Left ventricle myocardium inferior (tissue), 1 donor: ENCODE measurements around the gene PABPN1. TPM values are rescaled to one million over a fixed set of nuclear protein-coding genes. Genes with fewer than 3 reads are reported as not detected.
A peak's percentile ranks its signal among the peaks of the same experiment; 100 is the strongest.

Source experiments
- DNase-seq: peaks from one replicate; pipeline ENCODE4 v3.0.0-alpha.2; 2020
- H3K27ac ChIP-seq: fragments of 200-600 bp; replicated peaks from 2 replicates; pipeline ENCODE4 v1.8.0; 2021
- H3K27me3 ChIP-seq: fragments of 200-600 bp; 2 replicates; pipeline ENCODE4 v1.8.0; 2021; ENCODE audit warnings: low read depth
- H3K36me3 ChIP-seq: fragments of 200-600 bp; 2 replicates; pipeline ENCODE4 v1.8.0; 2021
- H3K4me1 ChIP-seq: fragments of 200-600 bp; 2 replicates; pipeline ENCODE4 v1.8.0; 2021
- H3K4me3 ChIP-seq: fragments of 200-600 bp; 2 replicates; pipeline ENCODE4 v1.8.0; 2021; ENCODE audit warnings: mild to moderate bottlenecking, moderate library complexity
- H3K9me3 ChIP-seq: fragments of 200-600 bp; replicated peaks from 2 replicates; pipeline ENCODE4 v1.8.0; 2021
- intact Hi-C: fragments of 100-400 bp; cut with micrococcal nuclease; formaldehyde crosslinking; loops from one replicate; pipeline ENCODE4 v1.11.0; 2022
- total RNA-seq: library from RNA; stranded (reverse); fragmentation: NEBNext Ultra II Directional; extraction: Animal tissue kit (Norgen Biotek cat#: 25700); gene quantifications from one replicate; pipeline ENCODE4 v1.2.1, GENCODE V29; 2021
- TF ChIP-seq, protein P1 (sequence below): fragments of 200-600 bp; IDR thresholded peaks from 2 replicates; pipeline ENCODE4 v1.8.0; 2021; ENCODE audit warnings: antibody characterized with exemption, mild to moderate bottlenecking, borderline replicate concordance
- donor health status: DM: no; HTN: yes; CAD: no; lungs with severe emphysema.

The PABPN1 gene
- total RNA-seq, 1 donor from 2014 or later, result 71.2 TPM

GRCh38 chr14:23352506-23353432 is 31.5 kb downstream of the PABPN1 start, which contains the start of gene SLC22A17:
Gene SLC22A17 (minus strand): TSS chr14:23352887.
- TF ChIP-seq, protein P1, sequence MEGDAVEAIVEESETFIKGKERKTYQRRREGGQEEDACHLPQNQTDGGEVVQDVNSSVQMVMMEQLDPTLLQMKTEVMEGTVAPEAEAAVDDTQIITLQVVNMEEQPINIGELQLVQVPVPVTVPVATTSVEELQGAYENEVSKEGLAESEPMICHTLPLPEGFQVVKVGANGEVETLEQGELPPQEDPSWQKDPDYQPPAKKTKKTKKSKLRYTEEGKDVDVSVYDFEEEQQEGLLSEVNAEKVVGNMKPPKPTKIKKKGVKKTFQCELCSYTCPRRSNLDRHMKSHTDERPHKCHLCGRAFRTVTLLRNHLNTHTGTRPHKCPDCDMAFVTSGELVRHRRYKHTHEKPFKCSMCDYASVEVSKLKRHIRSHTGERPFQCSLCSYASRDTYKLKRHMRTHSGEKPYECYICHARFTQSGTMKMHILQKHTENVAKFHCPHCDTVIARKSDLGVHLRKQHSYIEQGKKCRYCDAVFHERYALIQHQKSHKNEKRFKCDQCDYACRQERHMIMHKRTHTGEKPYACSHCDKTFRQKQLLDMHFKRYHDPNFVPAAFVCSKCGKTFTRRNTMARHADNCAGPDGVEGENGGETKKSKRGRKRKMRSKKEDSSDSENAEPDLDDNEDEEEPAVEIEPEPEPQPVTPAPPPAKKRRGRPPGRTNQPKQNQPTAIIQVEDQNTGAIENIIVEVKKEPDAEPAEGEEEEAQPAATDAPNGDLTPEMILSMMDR, result no peak
- peak; percentile 79 for DNase-seq
- H3K4me1 ChIP-seq, result peaks cover 24% of the 10 kb centered on the region
- H3K27ac ChIP-seq, result peak within 1 kb of the TSS; percentile 50
- H3K9me3 ChIP-seq, result no peaks in the 10 kb centered on the region
- intact Hi-C loops, result no loop called here
- H3K4me3 ChIP-seq, result peak within 1 kb of the TSS; percentile 76
- H3K36me3 ChIP-seq, result no peaks in the 10 kb centered on the region
- peaks cover 10% of the 10 kb centered on the region for H3K27me3 ChIP-seq

GRCh38 chr14:23353433-23353780 is 32.1 kb downstream of the PABPN1 start:
- peaks cover 10% of the 10 kb centered on the region for H3K27me3 ChIP-seq
- no peak overlapping the region for H3K4me3 ChIP-seq
- DNase-seq, result no peak
- no peak overlapping the region for H3K27ac ChIP-seq
- TF ChIP-seq, protein P1, result no peak
- intact Hi-C loops, result no loop called here
- no peaks in the 10 kb centered on the region for H3K9me3 ChIP-seq
- peaks cover 30% of the 10 kb centered on the region for H3K4me1 ChIP-seq
- no peaks in the 10 kb centered on the region for H3K36me3 ChIP-seq

- H3K27me3 ChIP-seq, result peaks cover 10% of the 10 kb centered on the region
- DNase-seq, result no peak
- H3K9me3 ChIP-seq, result no peaks in the 10 kb centered on the region
- H3K27ac ChIP-seq, result no peak overlapping the region
- no peak overlapping the region for H3K4me3 ChIP-seq
- peaks cover 30% of the 10 kb centered on the region for H3K4me1 ChIP-seq
- TF ChIP-seq, protein P1, result no peak
- intact Hi-C loops, result no loop called here
- no peaks in the 10 kb centered on the region for H3K36me3 ChIP-seq
These were observed 33.7 kb downstream of the PABPN1 start for GRCh38 chr14:23354990-23355389.

- TF ChIP-seq, protein P1, result no peak
- Histone ChIP-seq H3K9me3 (no peaks in the 10 kb centered on the region), H3K4me3 (no peak overlapping the region), H3K36me3 (no peaks in the 10 kb centered on the region), H3K27me3 (peaks cover 10% of the 10 kb centered on the region), H3K4me1 (peaks cover 30% of the 10 kb centered on the region), H3K27ac (no peak overlapping the region)
- DNase-seq, result no peak
- intact Hi-C loops, result no loop called here
These were observed 34.7 kb downstream of the PABPN1 start for GRCh38 chr14:23355871-23356435.

DNA sequence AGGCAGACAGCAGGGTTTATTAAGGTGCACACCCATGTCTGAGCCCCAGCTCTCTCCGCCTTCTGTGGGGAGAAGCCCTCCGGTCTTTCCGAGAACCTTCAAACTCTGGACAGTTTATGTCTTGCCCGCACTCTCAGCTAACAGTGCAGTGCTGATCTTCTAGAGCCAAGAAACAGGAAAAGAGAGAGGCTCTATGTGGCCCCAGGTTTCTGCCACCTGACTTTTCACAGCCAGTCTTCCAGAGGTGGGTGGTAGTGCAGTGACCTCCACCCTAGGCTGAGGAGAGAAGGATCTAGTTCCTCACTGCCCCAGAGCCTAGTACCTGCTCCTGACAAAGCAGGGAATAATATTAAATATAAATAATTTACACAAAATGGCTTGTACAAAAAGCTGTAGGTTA is 35.4 kb downstream of the PABPN1 start:
- H3K27me3 ChIP-seq, result peaks cover 6% of the 10 kb centered on the region
- no peak for DNase-seq
- H3K27ac ChIP-seq, result no peak overlapping the region
- H3K4me3 ChIP-seq, result no peak overlapping the region
- H3K9me3 ChIP-seq, result no peaks in the 10 kb centered on the region
- intact Hi-C loops, result no loop called here
- TF ChIP-seq, protein P1, result no peak
- H3K36me3 ChIP-seq, result no peaks in the 10 kb centered on the region
- H3K4me1 ChIP-seq, result peaks cover 32% of the 10 kb centered on the region
